Measurements from ENCODE around the gene FBN2. TPM values are rescaled to one million over a fixed set of nuclear protein-coding genes. Genes with fewer than 3 reads are reported as not detected.

FBN2 gene
- total and polyA plus RNA-seq, 9 of the 15 experiments (the other 6 are each of a cell fraction or from before 2014, with no cell fraction given): 0.01 to 0.09 TPM; not detected in 7

DNA sequence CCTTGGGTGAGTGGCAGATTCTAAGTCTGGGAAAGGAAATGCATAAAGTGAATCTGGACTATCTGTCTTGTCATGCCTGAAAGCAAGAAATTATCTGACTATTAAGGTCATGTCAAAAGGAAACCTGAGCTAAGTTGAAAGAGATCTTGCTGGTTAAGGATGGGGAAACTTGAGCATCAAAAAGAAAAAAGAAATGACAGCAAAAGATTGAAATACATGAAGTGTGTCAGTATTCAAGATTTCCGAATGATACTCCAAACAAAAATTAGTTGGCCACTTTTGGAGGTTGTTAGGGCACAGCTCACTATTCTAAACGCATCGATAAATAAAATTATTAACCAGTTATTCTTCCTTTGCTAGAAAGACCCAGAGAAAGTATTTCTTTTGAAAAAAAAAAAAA lies 3.3 kb upstream of the FBN2 start:
- Histone ChIP-seq H2AFZ (ENCODE audit: low read depth, low read length) (no peak overlapping the region), H3K4me3 (no peak overlapping the region), H3K9me3 (replicated peaks; ENCODE audit: control insufficient read depth, insufficient read depth, low read depth, low read length) (no peaks in the 10 kb centered on the region), H3K27me3 (ENCODE audit: control insufficient read depth in 2 of 2, insufficient read depth in 2 of 2, low read length in 2 of 2) (no peaks in the 10 kb centered on the region), H3K9ac (ENCODE audit: insufficient read depth in 1 of 2, low read depth in 2 of 2, low read length in 2 of 2) (no peak overlapping the region), H3K79me2 (ENCODE audit: control insufficient read depth, insufficient read depth, low read length) (no peaks in the 10 kb centered on the region), H3K9me1 (ENCODE audit: control insufficient read depth, insufficient read depth, low read length) (no peaks in the 10 kb centered on the region), H3K36me3 (ENCODE audit: control insufficient read depth, insufficient read depth, low read length) (no peaks in the 10 kb centered on the region), H4K20me1 (replicated peaks; ENCODE audit: control insufficient read depth, insufficient read depth, low read length) (no peaks in the 10 kb centered on the region), H3K4me1 (replicated peaks in 1 of 2; ENCODE audit: control insufficient read depth in 2 of 2, insufficient read depth in 2 of 2, low read length in 2 of 2) (no peaks in the 10 kb centered on the region), H3K4me2 (ENCODE audit: insufficient read depth, low read length) (no peak overlapping the region), H3K27ac (ENCODE audit: extremely low read depth, low read depth, low read length) (no peak overlapping the region)
- DNase-seq (ENCODE audit: extremely low read depth in 1 of 4, low spot score in 3 of 4) (no peak), FAIRE-seq (no peak), ATAC-seq (no peak)
- no TSS peak for BruUV-seq (replicated peaks)
- TF ChIP-seq, protein P1, sequence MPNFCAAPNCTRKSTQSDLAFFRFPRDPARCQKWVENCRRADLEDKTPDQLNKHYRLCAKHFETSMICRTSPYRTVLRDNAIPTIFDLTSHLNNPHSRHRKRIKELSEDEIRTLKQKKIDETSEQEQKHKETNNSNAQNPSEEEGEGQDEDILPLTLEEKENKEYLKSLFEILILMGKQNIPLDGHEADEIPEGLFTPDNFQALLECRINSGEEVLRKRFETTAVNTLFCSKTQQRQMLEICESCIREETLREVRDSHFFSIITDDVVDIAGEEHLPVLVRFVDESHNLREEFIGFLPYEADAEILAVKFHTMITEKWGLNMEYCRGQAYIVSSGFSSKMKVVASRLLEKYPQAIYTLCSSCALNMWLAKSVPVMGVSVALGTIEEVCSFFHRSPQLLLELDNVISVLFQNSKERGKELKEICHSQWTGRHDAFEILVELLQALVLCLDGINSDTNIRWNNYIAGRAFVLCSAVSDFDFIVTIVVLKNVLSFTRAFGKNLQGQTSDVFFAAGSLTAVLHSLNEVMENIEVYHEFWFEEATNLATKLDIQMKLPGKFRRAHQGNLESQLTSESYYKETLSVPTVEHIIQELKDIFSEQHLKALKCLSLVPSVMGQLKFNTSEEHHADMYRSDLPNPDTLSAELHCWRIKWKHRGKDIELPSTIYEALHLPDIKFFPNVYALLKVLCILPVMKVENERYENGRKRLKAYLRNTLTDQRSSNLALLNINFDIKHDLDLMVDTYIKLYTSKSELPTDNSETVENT (CRISPR knock-in tag; IDR thresholded peaks at IDR 0.05): no peak
- TF ChIP-seq, protein P2, sequence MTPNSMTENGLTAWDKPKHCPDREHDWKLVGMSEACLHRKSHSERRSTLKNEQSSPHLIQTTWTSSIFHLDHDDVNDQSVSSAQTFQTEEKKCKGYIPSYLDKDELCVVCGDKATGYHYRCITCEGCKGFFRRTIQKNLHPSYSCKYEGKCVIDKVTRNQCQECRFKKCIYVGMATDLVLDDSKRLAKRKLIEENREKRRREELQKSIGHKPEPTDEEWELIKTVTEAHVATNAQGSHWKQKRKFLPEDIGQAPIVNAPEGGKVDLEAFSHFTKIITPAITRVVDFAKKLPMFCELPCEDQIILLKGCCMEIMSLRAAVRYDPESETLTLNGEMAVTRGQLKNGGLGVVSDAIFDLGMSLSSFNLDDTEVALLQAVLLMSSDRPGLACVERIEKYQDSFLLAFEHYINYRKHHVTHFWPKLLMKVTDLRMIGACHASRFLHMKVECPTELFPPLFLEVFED (CRISPR knock-in tag; conservative IDR thresholded peaks at IDR 0.05): no peak
- TF ChIP-seq ZBTB7A (IDR thresholded peaks at IDR 0.05; ENCODE audit: borderline replicate concordance, control insufficient read depth, low read depth, low read length) (no peak), TARDBP (IDR thresholded peaks at IDR 0.05) (no peak), ZNF584 (CRISPR knock-in tag; IDR thresholded peaks at IDR 0.05; ENCODE audit: low read depth) (no peak), ZNF79 (CRISPR knock-in tag; IDR thresholded peaks at IDR 0.05; ENCODE audit: low read depth) (no peak), HDAC6 (IDR thresholded peaks at IDR 0.05; ENCODE audit: low read depth, low read length) (no peak), HNRNPL (IDR thresholded peaks at IDR 0.05; ENCODE audit: low read depth, low read length) (no peak)
- TF ChIP-seq, protein P3, sequence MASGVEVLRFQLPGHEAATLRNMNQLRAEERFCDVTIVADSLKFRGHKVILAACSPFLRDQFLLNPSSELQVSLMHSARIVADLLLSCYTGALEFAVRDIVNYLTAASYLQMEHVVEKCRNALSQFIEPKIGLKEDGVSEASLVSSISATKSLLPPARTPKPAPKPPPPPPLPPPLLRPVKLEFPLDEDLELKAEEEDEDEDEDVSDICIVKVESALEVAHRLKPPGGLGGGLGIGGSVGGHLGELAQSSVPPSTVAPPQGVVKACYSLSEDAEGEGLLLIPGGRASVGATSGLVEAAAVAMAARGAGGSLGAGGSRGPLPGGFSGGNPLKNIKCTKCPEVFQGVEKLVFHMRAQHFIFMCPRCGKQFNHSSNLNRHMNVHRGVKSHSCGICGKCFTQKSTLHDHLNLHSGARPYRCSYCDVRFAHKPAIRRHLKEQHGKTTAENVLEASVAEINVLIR (CRISPR knock-in tag; IDR thresholded peaks at IDR 0.05): no peak
- TF ChIP-seq, protein P4, sequence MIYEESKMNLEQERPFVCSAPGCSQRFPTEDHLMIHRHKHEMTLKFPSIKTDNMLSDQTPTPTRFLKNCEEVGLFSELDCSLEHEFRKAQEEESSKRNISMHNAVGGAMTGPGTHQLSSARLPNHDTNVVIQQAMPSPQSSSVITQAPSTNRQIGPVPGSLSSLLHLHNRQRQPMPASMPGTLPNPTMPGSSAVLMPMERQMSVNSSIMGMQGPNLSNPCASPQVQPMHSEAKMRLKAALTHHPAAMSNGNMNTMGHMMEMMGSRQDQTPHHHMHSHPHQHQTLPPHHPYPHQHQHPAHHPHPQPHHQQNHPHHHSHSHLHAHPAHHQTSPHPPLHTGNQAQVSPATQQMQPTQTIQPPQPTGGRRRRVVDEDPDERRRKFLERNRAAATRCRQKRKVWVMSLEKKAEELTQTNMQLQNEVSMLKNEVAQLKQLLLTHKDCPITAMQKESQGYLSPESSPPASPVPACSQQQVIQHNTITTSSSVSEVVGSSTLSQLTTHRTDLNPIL (CRISPR knock-in tag; IDR thresholded peaks at IDR 0.05): no peak
- TF ChIP-seq, protein P5, sequence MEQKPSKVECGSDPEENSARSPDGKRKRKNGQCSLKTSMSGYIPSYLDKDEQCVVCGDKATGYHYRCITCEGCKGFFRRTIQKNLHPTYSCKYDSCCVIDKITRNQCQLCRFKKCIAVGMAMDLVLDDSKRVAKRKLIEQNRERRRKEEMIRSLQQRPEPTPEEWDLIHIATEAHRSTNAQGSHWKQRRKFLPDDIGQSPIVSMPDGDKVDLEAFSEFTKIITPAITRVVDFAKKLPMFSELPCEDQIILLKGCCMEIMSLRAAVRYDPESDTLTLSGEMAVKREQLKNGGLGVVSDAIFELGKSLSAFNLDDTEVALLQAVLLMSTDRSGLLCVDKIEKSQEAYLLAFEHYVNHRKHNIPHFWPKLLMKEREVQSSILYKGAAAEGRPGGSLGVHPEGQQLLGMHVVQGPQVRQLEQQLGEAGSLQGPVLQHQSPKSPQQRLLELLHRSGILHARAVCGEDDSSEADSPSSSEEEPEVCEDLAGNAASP (IDR thresholded peaks at IDR 0.05): no peak
- intact Hi-C loops (cut with micrococcal nuclease): no loop called here
- 0% methylated on average over 3 of the region's 3 CpGs for WGBS (ENCODE audit: insufficient coverage, low coverage, missing lambda C conversion rate)
- CTCF ChIA-PET (ENCODE audit: low intra/inter-chr PET ratio): no interaction called here
- in situ Hi-C loops (cut with MboI): no loop called here
- POLR2A ChIA-PET: no interaction called here
